Mononuclear cell (primary cell): ENCODE results near the gene OR6C4. TPM values are rescaled to one million over a fixed set of nuclear protein-coding genes. Genes with fewer than 3 reads are reported as not detected.

Source experiments
- total RNA-seq: library from RNA; depleted of rRNA; stranded (reverse); fragments of >200 nt; gene quantifications from one replicate; pipeline ENCODE4 v1.2.3, GENCODE V29; 2012

The OR6C4 gene
- total RNA-seq, 1 donor, result not detected

Other genes starting within 250 kb of the OR6C4 start
- gene OR6C1, start 235.3 kb upstream of the OR6C4 start, total RNA-seq, result not detected
- gene OR6C3, start 218.9 kb upstream of the OR6C4 start, total RNA-seq, result not detected
- gene OR6C75, start 186.6 kb upstream of the OR6C4 start, total RNA-seq, result under 0.01 TPM
- not detected for gene OR6C65, start 149.1 kb upstream of the OR6C4 start, total RNA-seq
- gene OR6C76, start 123.3 kb upstream of the OR6C4 start, total RNA-seq, result not detected
- not detected for gene OR6C2, start 105.5 kb upstream of the OR6C4 start, total RNA-seq
- not detected for gene OR6C70, start 79.5 kb upstream of the OR6C4 start, total RNA-seq
- gene OR6C68, start 57.2 kb upstream of the OR6C4 start, total RNA-seq, result 0.42 TPM
- gene OR2AP1, start 22.9 kb downstream of the OR6C4 start, total RNA-seq, result not detected
- not detected for gene OR10P1, start 87.3 kb downstream of the OR6C4 start, total RNA-seq
- 2.0 TPM for gene ITGA7, start 158.3 kb downstream of the OR6C4 start, total RNA-seq
- 61.8 TPM for gene BLOC1S1, start 166.4 kb downstream of the OR6C4 start, total RNA-seq
- 3.0 TPM for gene RDH5, start 170.8 kb downstream of the OR6C4 start, total RNA-seq
- 184 TPM for gene CD63, start 179.4 kb downstream of the OR6C4 start, total RNA-seq
- 1.8 TPM for gene GDF11, start 193.5 kb downstream of the OR6C4 start, total RNA-seq